Stimulated activated CD8-positive, alpha-beta memory T cell treated with anti-CD3 and anti-CD28 coated beads, Interleukin-15, amount 100 ng/mL, for 4 hours (primary cell): Measurements from ENCODE around the gene SNRNP200.

ENCODE experiments used
- DNase-seq, 2 donors: peaks; one replicate each; pipeline ENCODE4 v3.0.0-alpha.2; 2020; ENCODE audit warnings: low read depth in 2 of 2

SNRNP200 gene

DNA sequence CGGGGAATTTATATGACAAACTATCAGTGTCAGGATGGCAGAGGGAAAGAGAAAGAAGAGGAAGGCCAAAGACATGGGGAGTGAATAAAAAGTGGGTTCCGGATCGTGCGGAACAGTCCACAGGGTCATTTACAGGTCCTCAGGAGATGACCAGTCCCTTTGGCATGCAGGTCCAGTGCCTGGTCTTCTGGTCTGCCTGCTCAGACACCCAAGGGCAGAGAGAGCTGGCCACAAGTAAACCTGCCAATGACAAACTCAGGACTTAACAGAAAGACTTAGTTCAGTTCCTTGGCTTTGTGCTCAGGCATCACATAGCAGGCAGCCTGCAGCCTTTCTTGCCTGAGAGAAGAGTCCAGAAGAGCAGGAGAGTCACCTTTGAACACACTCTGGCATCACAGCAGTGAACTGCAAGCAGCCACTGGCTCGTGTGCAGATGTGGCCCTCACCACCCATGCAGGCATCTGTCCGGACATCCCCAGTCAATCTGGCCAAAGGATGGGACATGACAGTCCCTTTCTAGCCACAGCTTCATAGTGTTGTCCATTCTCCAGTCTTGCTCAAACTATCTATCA lies 53.5 kb downstream of the SNRNP200 start:
- DNase-seq = no peak

DNA sequence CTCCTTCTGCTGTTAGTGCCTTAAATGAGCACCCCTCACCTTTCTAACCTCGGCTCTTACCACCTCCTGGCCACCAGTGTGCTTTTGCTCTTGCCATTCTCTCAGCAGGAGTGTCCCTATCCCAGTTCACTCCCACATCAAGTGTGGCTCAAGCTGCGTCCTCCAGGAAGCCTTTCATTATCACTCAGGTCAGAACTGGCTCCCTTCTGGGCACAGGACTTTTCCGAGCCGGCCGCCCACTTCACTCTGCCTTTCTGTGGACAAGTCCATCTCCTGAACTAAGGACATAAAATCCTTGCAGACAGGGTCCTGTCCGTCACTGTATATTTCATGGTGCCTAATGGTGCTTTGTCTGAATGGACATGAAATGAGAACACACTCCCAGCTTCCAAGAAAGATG lies 55.2 kb downstream of the SNRNP200 start:
- DNase-seq = no peak

DNA sequence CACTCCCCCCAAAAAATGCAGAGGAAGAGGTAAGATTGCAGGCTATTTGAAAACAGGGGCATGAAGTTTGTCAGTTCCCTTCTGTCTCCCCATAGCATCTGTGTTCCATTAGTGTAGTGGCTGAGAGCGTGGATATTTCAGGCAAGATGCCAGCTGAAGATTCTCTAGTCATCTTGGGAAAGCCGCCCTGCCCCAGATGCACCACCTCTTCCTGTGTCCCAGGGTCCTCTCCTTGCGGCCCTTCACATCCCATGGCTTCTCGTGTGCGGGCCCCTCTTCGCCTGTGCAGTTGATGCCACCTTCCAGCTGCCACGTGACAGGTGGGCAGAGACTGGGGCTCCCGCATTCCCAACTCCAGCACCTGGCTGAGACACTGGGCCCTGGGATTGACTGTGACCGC lies 55.7 kb downstream of the SNRNP200 start:
- no peak for DNase-seq

DNA sequence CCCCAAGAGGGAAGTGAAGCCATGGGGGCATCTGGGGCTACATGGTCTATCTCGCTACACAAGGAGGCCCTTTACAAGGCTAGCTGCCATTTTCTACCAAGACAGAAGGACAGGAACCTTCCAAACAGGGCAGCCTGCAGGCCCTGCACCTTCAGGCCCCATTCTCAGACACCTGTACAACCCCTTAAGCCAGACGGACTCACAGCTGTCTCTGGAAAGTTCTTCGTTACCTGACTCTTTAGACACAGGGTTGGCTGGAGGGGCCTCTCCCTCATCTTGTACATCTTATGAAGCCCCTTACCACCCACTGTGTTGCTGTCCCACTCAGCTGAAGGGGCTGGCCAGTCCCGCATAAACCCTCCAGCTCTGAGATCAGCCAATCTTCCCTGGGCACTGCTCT lies 56.7 kb downstream of the SNRNP200 start:
- no peak for DNase-seq

DNA sequence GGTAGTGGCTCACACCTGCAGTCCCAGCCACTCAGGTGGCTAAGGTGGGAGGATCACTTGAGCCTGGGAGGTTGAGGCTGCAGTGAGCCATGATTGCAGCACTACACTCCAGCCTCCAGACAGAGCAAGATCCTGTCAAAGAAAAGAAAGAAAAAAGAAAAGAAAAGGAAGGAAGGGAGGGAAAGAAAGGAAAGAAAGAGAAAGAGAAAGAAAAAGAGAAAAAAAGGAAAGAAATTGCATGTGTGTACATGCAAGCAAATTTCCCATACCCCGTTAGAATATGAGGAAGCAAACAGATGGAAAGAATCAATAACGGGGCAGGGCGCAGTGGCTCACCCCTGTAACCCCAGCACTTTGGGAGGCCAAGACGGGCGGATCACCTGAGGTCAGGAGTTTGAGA lies 57.5 kb downstream of the SNRNP200 start:
- DNase-seq = no peak

DNA sequence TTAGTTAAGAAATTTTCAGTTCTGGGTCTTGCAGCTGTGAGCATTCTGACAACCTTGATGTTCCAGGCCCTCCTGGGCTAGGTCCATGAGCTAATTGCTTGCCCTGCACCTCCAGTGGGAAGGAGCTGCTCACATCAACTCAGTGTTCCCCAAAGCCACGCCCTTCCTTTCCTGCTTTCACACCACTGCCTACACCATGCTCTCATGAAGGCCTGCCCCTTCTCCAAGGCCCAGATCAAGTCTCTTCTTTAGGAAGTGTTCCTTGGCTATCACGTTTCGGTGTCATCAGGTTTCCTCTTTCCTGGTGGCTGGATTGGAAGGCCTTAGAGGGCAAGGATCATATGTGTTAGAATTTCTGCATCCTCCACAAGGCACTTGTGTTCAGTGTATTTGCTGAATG lies 58.3 kb downstream of the SNRNP200 start:
- DNase-seq = no peak

DNA sequence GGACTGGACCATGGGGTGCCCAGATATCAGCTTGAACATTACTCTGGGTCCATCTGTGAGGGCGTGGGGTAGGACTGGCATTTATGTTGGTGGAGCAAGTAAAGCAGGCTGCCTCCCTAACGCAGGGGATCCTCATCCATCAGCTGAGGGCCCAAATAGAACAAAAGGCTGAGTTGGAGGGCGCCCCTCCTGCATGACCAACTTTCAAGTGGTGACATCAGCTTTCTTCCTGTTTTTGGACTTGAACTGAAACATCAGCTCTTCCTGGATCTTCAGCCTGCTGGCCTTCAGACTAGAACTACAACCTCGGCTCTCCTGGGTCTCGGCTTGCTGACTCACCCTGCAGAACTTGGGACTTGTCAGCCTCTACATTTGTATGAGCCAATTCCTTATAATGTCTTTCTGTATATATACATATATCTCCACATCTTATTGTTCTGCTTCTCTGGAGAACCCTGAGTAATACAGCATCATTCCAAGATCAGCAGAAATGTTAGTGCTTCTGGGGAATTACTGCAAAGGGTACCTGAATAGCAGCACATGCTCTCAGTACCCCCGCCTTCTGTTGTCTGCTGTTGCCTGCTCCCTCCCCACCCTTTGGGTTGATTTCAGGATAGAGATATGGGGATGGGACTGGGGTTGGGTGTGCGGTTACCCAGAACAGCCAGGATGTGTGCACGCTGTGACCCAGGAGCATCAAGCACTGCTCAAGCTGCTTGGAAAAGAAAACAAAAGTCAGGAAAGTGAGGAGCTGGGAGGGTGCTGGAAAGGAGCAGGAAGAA lies 59.5 kb downstream of the SNRNP200 start:
- no peak for DNase-seq

DNA sequence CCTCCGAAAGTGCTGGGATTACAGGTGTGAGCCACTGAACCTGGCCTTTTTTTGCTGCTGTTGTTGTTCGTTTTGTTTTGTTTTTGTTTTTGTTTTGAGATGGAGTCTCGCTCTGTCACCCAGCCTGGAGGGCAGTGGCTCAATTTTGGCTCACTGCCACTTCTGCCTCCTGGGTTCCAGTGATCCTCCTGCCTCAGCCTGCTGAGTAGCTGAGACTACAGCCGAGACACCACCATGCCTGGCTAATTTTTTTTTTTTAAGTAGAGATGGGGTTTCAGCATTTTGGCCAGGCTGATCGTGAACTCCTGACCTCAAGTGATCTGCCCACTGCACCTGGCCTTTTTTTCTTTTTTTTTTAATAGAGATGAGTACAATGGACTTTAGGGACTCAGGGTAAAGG lies 61.5 kb downstream of the SNRNP200 start:
- no peak for DNase-seq

DNA sequence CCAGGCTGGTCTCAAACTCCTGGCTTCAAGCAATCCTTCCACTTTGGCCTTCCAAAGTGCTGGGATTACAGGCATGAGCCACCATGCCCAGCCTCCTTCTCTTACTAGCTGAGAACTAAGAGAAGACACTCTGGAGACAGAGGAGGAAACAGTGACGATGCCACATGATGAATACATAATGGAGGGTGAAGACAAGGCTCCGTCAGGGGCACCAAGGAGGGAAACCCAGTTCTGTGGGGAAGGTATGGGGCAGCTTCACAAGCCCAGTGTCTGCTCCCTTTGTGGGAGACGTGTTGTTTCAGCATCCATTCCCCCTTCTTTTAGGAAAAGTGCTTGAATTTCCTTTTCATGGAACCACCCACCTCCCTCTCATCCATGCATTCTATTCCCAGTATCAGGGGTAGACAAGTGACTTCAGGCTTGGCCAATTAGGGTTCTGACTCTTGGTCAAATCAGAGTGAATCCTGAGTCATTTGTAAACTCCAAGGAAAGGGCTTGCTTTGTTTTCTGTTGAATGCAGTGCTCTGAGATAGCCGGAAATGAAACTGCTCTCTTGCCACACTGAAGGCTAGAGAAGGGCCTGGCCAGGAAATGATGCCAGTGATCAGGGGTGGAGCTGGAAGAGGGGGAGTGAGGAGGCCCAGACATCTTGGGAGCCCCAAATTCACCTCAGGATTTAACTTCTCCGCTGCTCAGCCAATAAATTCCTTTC lies 63.3 kb downstream of the SNRNP200 start:
- DNase-seq = no peak

DNA sequence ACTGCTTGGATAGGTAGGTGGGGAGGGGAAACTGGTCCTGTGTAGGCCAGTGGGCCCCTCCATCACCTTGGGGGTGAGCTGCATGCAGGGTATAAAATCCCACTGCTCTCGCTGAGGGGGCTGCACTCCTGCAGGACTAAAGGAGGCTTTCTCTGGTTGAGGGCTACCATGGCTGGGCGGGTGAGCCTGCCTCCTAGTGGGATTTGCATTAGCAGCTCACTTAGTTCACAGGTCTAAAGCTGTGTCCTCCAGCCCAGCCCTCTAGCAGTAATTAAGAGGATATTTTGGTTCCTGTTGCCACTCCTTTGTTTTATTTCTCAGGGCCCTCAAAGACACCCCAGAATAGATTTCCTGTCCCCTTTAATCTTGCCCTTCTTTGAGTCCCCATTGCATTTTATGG lies 64.1 kb downstream of the SNRNP200 start:
- DNase-seq = no peak

DNA sequence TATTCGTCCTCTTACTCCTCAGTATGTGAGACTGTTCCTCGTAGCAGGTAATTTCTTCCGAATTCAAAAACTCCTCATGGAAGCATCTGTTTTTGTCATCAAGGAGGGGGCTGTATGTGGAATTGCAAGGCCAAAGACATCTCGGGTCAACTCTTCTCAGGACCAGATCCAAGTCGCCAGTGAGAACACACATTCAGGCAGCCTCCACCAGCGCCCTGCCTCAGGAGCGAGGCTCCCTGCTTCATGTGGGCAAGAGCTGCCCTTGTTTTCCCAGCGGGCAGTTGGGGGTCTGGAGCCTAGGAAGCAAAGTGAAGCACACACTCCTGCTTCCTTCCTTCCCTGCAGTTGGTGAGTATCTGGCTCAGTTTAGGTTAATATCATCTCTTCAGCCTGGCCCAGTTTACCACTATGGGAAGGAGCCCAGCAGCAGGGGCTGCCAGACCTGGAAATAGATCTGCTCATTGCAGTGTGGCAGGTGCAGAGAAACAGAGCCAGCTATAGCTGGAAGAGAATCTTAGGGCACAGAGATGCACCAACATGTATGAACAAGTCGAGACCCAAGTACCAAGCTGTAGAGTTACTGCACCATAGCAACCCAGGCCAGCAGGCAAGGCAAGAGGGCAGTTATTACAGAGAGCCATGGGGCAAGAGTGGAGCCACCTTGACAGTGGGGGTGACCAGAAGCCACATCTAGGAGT lies 64.9 kb downstream of the SNRNP200 start:
- no peak for DNase-seq

DNA sequence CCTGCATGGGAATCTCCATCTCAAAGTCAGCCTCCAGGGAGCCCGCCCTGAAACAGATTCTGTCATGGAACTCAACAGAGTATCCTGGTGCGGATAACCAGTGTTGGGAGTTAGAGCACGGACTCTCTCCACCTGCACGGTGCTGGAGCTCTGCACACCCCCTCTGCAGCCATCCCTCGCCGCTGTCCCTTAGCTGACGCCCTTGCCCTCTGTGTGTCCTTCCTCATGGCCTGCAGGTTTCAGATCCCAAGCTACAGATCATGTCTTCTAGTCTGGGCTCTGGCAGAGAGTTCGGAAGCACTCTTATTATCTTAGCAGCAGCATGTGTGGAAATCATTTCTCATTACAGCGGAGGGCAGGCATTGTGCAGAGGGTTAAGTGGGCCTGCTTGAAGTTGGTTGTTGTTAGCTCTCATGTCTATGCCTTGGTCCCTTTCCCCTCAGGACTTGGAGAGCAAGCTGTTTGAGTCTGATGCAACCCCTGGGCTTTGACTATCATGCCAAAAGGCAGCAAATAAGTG lies 65.5 kb downstream of the SNRNP200 start:
- DNase-seq = no peak

DNA sequence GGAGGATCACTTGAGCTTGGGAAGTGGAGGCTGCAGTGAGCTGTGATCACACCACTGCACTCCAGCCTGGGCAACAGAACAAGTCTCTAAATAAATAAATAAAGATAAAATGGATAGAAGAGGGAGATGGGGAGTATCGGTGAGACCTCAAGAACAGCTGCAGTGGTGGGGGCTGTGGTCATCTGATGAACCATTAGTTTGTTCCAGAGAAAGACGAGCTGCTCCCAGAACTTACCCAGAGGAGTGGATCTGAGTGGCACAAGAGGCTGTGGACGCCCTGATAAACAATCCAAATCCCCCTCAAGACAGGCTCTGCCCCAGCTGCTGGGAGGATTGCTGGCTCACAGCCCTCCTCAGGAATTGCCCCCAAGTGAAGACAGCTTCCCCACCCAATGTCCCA lies 66.3 kb downstream of the SNRNP200 start:
- no peak for DNase-seq

DNA sequence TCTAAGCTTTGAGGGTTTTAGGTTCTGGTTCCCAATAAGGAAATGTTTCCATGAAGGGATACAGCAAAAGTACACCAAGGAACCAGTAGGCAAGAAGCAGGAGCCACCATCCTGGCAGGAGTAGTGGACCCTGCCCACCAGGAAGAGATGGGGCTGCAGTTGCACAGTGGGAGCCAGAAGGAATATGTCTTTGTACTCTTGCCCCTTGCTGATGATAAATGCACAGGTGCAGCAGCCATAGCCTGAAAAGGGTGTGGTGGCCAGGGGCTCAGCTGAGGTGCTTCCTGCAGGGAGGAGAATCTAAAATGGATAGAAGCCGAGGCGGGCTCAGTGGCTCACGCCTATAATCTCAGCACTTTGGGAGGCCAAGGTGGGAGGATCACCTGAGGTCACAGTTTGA lies 67.1 kb downstream of the SNRNP200 start:
- no peak for DNase-seq

DNA sequence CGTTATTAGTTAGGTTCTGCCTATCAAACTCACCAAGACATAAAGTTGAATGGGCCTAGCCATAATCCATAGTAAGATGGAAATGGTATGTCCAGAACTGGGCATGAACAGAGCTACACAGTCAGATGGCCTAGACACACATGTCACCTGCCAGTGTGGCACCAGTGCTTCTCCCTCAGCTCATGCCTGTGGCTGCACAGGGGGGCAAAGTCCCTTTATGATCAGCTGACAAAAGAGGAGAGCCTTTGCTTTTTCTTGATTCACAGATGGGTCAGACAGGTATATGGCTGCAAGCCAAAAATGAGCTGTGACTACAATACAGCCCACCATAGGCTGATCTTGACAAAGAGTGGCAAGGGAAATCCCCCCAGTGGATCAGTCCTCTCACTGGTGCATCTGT lies 68.5 kb downstream of the SNRNP200 start:
- no peak for DNase-seq

DNA sequence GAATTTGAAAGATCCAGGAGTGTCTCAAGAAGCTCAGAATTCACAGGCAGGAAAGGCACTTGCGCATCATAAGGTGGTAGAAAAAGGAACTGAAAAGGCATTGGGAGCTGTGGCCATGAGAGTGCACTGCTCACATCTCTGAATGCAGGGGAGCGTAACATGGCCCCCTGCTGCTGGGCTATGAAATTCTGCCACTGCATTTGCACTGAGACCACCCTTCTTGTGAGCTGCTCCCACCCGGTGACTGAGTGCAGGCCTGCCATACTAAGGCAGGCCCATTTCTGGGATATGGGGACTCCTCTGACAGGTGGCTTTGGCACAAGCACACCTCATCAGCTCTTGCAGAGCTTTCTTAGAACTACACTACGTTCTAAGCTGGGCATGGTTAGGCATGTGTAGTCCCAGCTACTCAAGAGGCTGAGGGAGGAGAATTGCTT lies 71.4 kb downstream of the SNRNP200 start:
- no peak for DNase-seq

DNA sequence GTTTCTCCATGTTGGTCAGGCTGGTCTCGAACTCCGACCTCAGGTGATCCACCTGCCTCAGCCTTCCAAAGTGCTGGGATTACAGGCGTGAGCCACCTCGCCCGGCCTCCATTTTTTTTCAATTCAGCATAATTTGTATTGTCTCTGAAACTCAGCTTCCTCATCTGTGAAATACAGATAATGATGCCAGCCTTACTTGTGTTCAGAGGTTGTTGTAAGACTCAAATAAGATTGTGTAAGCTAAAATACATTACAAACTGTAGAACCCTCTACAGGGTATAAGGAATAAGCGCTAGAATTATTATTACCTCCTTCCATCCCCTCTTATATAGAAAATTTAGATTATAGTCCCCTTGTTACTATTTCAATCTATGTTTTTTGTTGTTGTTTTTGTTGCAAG lies 71.9 kb downstream of the SNRNP200 start:
- DNase-seq = no peak

DNA sequence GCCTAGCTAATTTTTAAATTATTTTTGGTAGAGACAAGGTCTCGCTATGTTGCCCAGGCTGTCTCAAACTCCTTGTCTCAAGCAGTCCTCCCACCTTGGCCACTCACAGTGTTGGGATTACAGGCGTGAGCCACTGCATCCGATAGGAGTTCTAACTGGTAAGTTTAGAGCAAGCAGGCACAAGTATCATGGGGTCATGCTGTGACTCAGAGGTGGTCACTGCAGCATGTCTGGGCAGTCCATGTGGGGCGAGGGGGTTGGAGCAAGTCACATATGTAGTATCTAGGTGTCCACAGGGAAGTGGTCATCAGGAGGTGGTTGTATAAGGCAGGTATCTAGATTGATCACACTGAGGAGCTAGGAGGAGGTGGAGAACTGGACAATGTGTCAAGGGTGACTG lies 74.0 kb downstream of the SNRNP200 start:
- DNase-seq = no peak

DNA sequence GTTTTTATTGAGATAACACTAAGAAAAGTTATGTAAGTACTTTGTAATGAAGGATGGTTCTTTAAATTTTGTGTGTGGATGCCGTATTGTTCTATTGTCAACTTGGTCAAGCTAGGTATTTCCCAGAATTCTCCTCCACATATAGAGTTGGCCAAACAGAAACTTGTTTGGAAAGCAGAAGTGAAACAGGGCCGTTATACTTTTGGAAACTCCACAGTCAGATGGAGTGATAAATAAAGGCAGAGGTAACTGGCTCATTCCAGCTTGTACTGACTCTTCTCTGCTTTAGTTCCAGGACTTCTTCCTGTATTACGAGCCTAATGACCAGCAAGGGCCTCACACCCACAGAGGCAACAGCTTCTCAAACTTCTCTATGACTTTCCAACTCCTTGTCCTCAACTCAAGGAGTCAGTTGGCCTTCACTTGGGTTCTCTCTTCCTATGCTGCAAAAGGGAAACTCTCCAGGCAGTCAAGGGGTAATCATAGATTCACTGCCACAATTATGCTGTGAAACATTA lies 80.3 kb downstream of the SNRNP200 start:
- DNase-seq = no peak
